Activated T-cell treated with anti-CD3 and anti-CD28 coated beads, Interleukin-2, amount 50 U/mL, for 72 hours (primary cell): ENCODE measurements around the gene CKS1B. TPM values are rescaled to one million over a fixed set of nuclear protein-coding genes. Genes with fewer than 3 reads are reported as not detected.

Experiments
- ATAC-seq, 2 donors: fragments of 150-1000 bp; cut with Tn5 transposase; replicated peaks in 1 of 2; 2 replicates each; pipeline ENCODE4 v1.10.0; 2021; ENCODE audit warnings: moderate library complexity in 2 of 2, mild to moderate bottlenecking in 1 of 2
- DNase-seq, 2 donors: peaks; one replicate each; pipeline ENCODE4 v3.0.0; 2021 to 2022; ENCODE audit warnings: mixed read lengths in 1 of 2
- H3K27ac Mint-ChIP-seq: one replicate; pipeline ENCODE4 v1.8.0; 2022; ENCODE audit warnings: mild to moderate bottlenecking, moderate library complexity, mixed read lengths
- H3K27me3 Mint-ChIP-seq: one replicate; pipeline ENCODE4 v1.8.0; 2022; ENCODE audit warnings: low read depth, mixed read lengths
- H3K36me3 Mint-ChIP-seq, 2 donors: one replicate each; pipeline ENCODE4 v1.8.0; 2022; ENCODE audit warnings: mixed read lengths in 2 of 2, mild to moderate bottlenecking in 1 of 2; ENCODE audit not compliant: insufficient read depth in 2 of 2
- H3K4me1 Mint-ChIP-seq: one replicate; pipeline ENCODE4 v1.8.0; 2022; ENCODE audit warnings: low read depth, mixed read lengths
- H3K4me3 Mint-ChIP-seq, 2 donors: one replicate each; pipeline ENCODE4 v1.8.0; 2022; ENCODE audit warnings: mild to moderate bottlenecking in 2 of 2, mixed read lengths in 2 of 2, moderate library complexity in 2 of 2
- H3K9me3 Mint-ChIP-seq, 2 donors: one replicate each; pipeline ENCODE4 v1.8.0; 2022; ENCODE audit warnings: mixed read lengths in 2 of 2
- total RNA-seq, 2 donors: library from RNA; stranded (reverse); gene quantifications; one replicate each; pipeline ENCODE4 v1.2.3, GENCODE V29; 2022

Gene CKS1B
- total RNA-seq, 2 donors from 2014 or later, result 251 to 304 TPM

DNA sequence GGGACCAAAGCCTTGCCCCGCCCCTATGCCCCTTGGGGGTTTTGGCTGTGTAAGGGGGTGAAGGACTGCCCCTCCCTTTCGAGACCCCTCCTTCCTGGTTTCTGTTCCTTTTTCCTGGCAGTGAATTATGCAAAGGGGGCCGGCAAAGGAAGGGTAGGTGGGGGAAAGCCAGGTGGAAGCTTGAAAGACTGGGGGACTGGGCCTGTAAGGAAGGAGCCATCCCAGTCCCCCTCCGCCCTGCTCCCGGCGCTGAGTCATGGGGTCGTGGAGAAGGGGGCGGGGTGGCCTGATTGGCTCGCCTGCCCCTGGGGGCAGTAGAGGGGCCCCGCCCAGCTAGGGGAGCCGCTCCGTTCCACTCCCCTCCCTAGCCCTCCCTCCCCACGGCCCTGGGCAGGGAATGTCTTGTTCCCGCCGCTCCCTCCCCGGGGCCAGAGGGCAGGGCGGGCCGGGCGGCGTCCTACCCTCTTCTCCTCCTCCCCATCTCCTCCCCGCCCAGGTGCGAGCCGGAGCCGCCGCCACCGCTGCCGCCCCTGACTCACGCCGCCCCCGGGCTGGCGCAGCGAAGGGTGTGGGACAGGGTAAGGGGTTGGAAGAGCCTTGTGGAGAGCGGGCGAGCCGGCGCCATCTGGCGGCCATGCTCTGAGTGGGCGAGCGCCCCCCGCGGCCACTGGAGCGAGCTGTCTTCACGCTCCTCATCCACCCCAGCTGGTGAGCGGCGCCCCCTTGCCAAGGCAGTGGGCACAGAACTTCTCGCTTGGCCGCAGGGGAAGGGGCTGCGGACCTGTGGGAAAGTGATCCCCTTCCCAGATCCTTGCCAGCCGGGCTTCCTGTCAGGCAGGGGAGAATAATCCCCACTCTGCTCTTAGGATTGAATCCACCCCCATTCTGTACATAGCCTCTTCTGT lies 42.8 kb downstream of the CKS1B start:
- H3K27me3 Mint-ChIP-seq, result no peaks in the 10 kb centered on the region
- H3K4me1 Mint-ChIP-seq, result peaks cover 60% of the 10 kb centered on the region
- DNase-seq (peak; percentile 94 to 95), ATAC-seq (peak; percentile 94)
- H3K27ac Mint-ChIP-seq, result no peak overlapping the region
- peaks cover 4 to 12% of the 10 kb centered on the region in 2 donors for H3K36me3 Mint-ChIP-seq
- peak overlapping the region; percentile 50 to 67 for H3K4me3 Mint-ChIP-seq
- no peaks in the 10 kb centered on the region for H3K9me3 Mint-ChIP-seq

DNA sequence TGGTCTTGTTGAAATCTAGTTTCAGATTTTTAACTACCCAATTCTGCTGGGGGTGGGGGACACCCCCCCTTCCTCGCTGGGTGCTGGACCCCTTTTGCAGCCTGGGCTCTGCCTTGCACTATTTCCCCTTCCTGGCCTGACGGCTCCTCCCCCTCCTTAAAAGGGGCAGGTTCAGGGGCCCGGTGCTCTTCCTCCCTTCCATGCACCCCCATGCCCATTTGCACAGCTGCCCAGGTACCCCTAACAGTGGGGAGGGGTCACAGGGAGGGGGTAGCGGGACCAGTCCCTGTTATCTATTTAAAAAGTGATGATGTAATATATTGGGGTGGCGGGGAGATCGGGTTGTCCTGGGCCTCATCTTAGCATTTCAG lies 43.5 kb downstream of the CKS1B start:
- peaks cover 3 to 10% of the 10 kb centered on the region in 2 donors for H3K36me3 Mint-ChIP-seq
- DNase-seq (no peak), ATAC-seq (no peak)

DNA sequence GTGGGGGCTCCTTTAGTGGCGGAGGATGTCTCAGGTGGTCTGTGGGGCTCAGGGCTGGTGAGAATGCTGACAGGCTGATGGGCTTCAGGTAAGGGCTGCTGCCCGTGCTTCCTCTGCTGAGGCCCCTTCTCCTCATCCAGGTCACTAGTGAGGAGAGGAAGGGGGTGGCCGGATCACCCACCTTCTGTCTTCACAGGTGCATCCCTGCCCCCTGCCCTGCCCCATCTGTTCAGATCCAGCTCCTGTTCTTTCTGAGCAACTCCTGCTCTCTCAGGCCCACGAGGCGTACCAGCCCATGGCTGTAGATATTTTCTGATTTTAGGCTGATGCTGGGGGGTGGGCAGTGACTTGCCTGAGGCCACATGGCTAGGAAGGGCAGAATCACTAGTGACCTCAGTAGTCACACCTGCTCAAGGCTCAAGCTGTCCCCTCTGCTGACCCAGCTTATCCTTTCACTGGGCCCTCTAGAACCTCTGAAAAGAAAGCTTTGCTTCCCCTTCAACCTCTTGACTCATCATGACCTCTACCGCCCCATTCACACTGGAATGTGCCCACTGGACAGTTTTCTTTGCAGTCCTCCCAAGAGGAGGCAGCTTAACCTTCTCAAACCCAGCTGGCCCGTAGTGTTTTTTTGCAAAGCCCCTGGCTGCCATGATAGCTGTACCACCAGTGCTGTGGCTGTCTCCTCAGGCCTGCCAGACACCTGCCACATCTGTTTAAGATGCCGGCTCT lies 44.3 kb downstream of the CKS1B start:
- no peak overlapping the region for H3K4me3 Mint-ChIP-seq

More for the DNA sequence above, 43.5 kb downstream of the CKS1B start:
- peak overlapping the region; percentile 47 to 50 for H3K4me3 Mint-ChIP-seq
- peaks cover 54% of the 10 kb centered on the region for H3K4me1 Mint-ChIP-seq
- no peaks in the 10 kb centered on the region for H3K27me3 Mint-ChIP-seq
- H3K9me3 Mint-ChIP-seq, result no peaks in the 10 kb centered on the region
- H3K27ac Mint-ChIP-seq, result no peak overlapping the region

DNA sequence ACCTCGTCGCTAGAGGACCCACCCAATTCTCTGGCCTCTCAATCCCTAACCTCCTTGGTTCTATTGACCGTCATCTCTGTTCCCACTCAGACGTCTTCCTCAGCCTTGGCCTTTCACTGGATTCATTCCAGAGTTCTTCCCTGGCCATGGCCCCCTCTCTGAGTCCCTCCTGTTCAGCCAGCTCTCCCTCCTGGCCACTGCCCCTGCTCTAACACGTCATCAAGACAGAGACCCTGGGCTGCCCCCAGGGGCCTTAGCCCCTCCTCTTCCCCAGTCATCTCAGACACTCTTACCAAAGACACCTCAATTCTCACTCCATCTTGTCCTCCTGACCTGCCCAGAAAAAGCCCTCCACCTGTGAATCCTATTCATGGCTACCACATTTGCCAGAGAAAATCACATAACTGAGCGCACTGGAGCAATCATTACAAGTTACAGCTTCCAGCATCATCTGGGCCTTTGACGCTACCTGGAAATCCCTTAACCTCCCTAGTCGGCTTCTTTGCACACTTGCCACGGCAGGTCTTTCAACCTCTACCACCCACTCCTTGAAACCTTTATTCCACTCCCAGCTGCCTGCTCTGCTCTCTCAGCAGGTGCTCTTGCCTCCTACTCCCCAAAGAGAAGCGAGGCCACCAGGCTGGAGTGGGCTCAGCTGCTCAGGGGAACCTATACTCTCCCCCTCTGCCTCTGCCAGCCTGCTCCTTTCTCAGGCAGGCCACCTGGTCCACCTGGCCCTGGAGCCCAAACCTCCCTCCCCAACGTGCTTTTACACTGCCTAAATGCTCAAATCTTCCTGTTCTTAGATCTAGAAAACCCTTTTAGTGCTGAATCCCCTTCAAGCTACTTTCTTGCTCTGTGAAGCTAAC lies 45.1 kb downstream of the CKS1B start:
- no peaks in the 10 kb centered on the region for H3K27me3 Mint-ChIP-seq
- H3K4me3 Mint-ChIP-seq, result no peak overlapping the region
- H3K27ac Mint-ChIP-seq, result peak overlapping the region; percentile 23
- peaks cover 0 to 9% of the 10 kb centered on the region in 2 donors for H3K36me3 Mint-ChIP-seq
- H3K4me1 Mint-ChIP-seq, result peaks cover 37% of the 10 kb centered on the region
- ATAC-seq (no peak), DNase-seq (no peak)
- H3K9me3 Mint-ChIP-seq, result no peaks in the 10 kb centered on the region

More for the DNA sequence above, 44.3 kb downstream of the CKS1B start:
- ATAC-seq (no peak), DNase-seq (no peak)
- no peak overlapping the region for H3K27ac Mint-ChIP-seq
- H3K9me3 Mint-ChIP-seq, result no peaks in the 10 kb centered on the region
- peaks cover 3 to 9% of the 10 kb centered on the region in 2 donors for H3K36me3 Mint-ChIP-seq
- no peaks in the 10 kb centered on the region for H3K27me3 Mint-ChIP-seq
- peaks cover 46% of the 10 kb centered on the region for H3K4me1 Mint-ChIP-seq

DNA sequence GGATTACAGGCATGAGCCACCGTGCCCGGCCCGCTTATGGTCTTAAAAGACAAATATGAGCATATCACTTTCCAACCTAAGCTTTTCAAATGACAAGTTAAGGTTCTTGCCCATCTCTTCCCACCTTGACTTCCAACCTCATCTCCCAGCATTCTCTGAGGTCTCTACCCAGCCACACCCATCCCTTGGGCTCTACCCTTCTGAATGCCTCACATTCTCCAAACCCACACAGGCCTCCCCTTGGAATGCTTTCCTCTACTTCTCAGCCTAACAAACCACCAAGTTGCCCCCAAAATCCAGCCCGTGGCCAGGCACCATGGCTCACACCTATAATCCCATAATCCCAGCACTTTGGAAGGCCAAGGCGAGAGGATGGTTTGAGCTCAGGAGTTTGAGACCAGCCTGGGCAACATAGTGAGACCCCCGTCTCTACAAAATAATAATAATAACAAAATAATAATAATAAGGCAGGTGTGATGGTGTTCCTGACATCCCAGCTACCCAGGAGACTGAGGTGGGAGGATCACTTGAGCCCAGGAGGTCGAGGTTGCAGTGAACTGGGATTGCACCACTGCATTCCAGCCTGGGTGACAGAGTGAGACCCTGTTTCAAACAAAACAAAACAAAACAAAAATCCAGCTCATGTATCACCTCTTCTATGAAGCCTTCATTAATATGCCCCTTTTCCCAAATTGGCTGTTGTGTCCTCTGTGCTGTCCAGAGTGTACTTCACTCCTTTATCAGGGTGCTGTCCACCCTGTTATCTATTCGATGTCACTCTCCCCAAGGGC lies 47.9 kb downstream of the CKS1B start:
- peaks cover 0 to 2% of the 10 kb centered on the region in 2 donors for H3K36me3 Mint-ChIP-seq
- DNase-seq, result no peak
- no peaks in the 10 kb centered on the region for H3K27me3 Mint-ChIP-seq
- H3K4me3 Mint-ChIP-seq, result no peak overlapping the region
- peaks cover 17% of the 10 kb centered on the region for H3K4me1 Mint-ChIP-seq
- no peak overlapping the region for H3K27ac Mint-ChIP-seq
- H3K9me3 Mint-ChIP-seq, result no peaks in the 10 kb centered on the region
- ATAC-seq, result no peak

DNA sequence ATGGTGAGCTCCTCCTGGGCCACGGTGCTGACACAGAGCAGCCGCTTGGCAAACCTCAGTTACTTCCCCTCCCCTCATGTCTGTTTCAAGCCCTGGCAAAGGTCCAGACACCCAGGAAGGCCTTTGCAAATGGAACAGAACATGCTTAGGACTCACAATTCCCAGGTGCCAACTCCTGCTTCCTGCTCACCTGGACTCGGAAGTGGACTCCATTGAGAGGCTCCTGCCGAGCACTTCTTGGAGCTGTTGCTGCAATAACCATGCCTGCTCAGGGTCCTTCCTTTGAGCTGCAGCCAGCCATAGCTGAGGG lies 48.4 kb downstream of the CKS1B start:
- peaks cover 17% of the 10 kb centered on the region for H3K4me1 Mint-ChIP-seq
- peaks cover 0 to 2% of the 10 kb centered on the region in 2 donors for H3K36me3 Mint-ChIP-seq
- no peaks in the 10 kb centered on the region for H3K9me3 Mint-ChIP-seq

DNA sequence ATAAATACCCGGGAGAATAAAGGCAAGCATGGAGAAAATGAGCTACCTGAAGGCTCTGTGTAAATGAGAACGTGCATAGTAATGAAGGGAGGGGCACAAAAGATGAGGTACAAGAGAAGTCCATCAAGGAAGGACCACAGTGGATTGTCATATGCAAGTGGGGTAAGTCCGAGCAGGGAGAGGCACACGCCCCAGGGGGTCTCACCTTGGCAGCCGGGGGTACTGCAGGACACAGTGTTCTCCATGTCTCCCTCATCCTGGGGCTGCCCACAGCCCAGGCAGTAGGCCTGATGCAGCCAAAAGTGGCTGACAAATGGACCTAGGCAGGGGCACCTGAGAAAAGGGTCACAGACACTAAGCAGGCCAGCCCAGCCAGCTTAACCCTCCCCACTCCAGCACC lies 49.1 kb downstream of the CKS1B start:
- H3K36me3 Mint-ChIP-seq, result peaks cover 0 to 2% of the 10 kb centered on the region in 2 donors
- no peak for DNase-seq
- H3K4me3 Mint-ChIP-seq, result no peak overlapping the region
- peak in 1 of 2 donors; percentile 23 for ATAC-seq
- no peaks in the 10 kb centered on the region for H3K9me3 Mint-ChIP-seq
- no peaks in the 10 kb centered on the region for H3K27me3 Mint-ChIP-seq
- peaks cover 17% of the 10 kb centered on the region for H3K4me1 Mint-ChIP-seq
- peak overlapping the region; percentile 45 for H3K27ac Mint-ChIP-seq

More for the DNA sequence above, 48.4 kb downstream of the CKS1B start:
- DNase-seq, result no peak
- Mint-ChIP-seq H3K27ac (no peak overlapping the region), H3K27me3 (no peaks in the 10 kb centered on the region), H3K4me3 (no peak overlapping the region)
- ATAC-seq, result peak in 1 of 2 donors; percentile 2

DNA sequence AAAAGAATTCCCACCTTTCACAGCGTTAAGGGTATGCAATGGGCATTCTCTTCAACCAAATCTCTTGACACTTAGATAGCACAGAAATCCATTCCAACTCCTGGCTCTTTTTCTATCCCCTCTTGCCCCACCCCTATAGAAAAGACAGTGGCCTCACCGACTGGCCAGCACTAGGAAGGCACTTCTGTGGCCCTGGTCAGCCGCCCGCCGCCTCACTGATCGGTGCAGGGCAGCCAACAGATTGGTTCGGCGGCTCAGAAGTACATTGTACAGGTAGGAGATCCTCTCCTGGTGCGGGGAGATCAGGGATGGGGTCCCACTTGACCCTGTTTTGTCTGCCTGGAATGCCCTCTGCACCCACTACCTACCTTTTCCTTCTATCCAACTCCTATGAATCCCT lies 49.8 kb downstream of the CKS1B start:
- no peak for ATAC-seq
- H3K9me3 Mint-ChIP-seq, result no peaks in the 10 kb centered on the region
- no peak overlapping the region for H3K27ac Mint-ChIP-seq
- peaks cover 0 to 2% of the 10 kb centered on the region in 2 donors for H3K36me3 Mint-ChIP-seq
- no peak for DNase-seq
- H3K4me1 Mint-ChIP-seq, result peaks cover 10% of the 10 kb centered on the region
- H3K4me3 Mint-ChIP-seq, result no peak overlapping the region
- H3K27me3 Mint-ChIP-seq, result no peaks in the 10 kb centered on the region

DNA sequence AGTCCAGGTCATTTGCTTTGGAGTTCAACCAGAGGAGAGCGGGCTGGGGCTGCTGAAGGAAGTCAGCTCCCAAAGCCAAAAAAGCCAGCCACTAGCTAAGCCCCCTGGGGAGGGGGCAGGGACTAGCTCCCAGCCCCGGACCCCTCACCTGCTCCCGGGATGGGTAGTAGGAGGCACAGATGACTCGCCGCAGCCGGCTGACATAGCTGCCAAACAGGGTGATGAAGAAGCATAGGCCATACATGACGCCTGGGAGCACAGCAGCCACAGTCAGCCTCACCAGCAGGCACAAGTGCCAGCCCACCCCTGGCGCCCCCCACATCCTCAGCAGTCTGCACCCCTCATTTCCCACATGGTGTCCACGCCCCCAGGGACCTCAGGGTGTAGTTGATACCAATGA lies 51.7 kb downstream of the CKS1B start:
- DNase-seq (no peak), ATAC-seq (peak in 1 of 2 donors; percentile 8)
- Mint-ChIP-seq H3K4me3 (no peak overlapping the region), H3K27ac (no peak overlapping the region), H3K9me3 (no peaks in the 10 kb centered on the region), H3K36me3 (no peaks in the 10 kb centered on the region), H3K27me3 (no peaks in the 10 kb centered on the region), H3K4me1 (no peaks in the 10 kb centered on the region)

DNA sequence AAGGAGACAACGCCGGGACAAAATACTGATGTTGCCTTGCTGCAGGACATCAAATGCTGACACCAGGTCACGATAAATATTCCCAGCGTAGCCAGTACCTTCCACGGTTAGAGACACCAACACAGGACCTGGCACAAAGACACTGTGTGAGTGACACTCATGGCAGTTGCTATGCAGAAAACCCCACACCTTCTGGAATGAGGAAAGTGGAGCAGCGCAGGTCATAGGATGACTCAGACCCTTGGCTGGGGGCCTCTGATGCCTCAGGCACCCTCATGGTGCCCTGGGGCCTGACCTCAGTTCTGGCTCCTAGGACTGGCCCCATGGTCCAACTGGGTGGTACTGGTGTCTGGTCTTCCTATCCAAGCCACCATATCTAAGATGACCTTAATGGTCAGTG lies 52.1 kb downstream of the CKS1B start:
- DNase-seq (no peak), ATAC-seq (peak; percentile 43 to 51)
- no peaks in the 10 kb centered on the region for H3K36me3 Mint-ChIP-seq
- no peaks in the 10 kb centered on the region for H3K4me1 Mint-ChIP-seq
- H3K27me3 Mint-ChIP-seq, result no peaks in the 10 kb centered on the region
- no peaks in the 10 kb centered on the region for H3K9me3 Mint-ChIP-seq
- no peak overlapping the region for H3K27ac Mint-ChIP-seq
- H3K4me3 Mint-ChIP-seq, result no peak overlapping the region
